Large intestine (tissue), 3 donors: ENCODE data around the gene KSR1. TPM values are rescaled to one million over a fixed set of nuclear protein-coding genes. Genes with fewer than 3 reads are reported as not detected.

Experiments used
- DNase-seq, 2 donors: peaks; one replicate each; pipeline versions ENCODE4 v3.0.0 to v3.0.0-alpha.2; 2013
- H3K27ac ChIP-seq: one replicate; pipeline ENCODE4 v1.5.1; 2013; ENCODE audit warnings: low read length
- H3K27me3 ChIP-seq: 2 replicates; pipeline ENCODE4 v1.6.1; 2013; ENCODE audit warnings: low read length; ENCODE audit not compliant: control insufficient read depth, insufficient read depth
- H3K36me3 ChIP-seq: 2 replicates; pipeline ENCODE4 v1.6.1; 2013; ENCODE audit warnings: low read length; ENCODE audit not compliant: control insufficient read depth, insufficient read depth
- H3K4me1 ChIP-seq: one replicate; pipeline ENCODE4 v1.6.1; 2013; ENCODE audit warnings: low read length; ENCODE audit not compliant: control insufficient read depth, insufficient read depth
- H3K4me3 ChIP-seq: one replicate; pipeline ENCODE4 v1.5.1; 2013; ENCODE audit warnings: low read length
- H3K9me3 ChIP-seq: one replicate; pipeline ENCODE4 v1.6.1; 2013; ENCODE audit warnings: mild to moderate bottlenecking, low read depth, low read length, moderate library complexity; ENCODE audit not compliant: control insufficient read depth
- WGBS: methylation state at CpG from one replicate; pipeline ENCODE4 v1.1.5; 2013; ENCODE audit warnings: low lambda C conversion rate; ENCODE audit not compliant: insufficient coverage; 5-methylcytosine and 5-hydroxymethylcytosine counted together
- polyA plus RNA-seq: library from polyadenylated mRNA; unstranded; fragments of 120-200 nt; gene quantifications from one replicate; pipeline ENCODE4 v1.2.1, GENCODE V29; 2013

Gene KSR1
- polyA plus RNA-seq, 1 donor = 65.0 TPM

DNA sequence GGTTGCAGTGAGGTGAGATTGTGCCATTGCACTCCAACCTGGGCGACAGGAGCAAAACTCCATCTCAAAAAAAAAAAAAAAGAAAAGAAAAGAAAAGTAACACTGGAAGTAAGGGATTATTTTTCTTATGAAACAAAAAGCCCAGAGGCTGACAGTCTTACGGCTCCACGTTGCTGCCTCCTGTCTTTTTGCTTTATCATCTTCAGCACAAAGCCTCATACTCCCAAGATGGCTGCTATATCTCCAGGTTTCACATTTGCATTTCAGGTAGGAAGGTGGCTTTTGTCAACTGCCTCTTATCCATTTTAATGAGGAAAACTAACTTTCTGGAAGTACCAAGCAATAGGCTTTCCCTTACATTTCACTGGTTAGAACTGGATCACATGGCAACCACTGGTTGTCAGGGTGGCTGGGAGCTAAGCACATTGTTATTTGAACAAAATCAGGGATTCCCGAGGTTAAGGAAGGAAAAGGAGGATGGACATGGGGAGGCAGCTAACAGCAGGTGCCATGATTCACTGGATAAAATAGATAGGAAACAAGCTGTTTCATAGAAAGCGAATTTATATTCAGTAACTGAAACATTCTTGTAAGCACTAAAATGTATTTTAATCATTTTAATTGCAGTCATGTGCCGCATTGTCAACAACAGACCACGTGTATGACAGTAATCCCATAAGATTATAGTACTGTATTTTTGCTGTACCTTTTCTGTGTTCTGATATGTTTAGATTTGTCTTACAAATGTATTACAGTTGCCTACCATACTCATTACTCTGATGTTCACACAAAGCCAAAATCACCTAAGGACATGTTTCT lies 58.6 kb downstream of the KSR1 start:
- H3K9me3 ChIP-seq = no peaks in the 10 kb centered on the region
- H3K4me3 ChIP-seq = no peak overlapping the region
- no peaks in the 10 kb centered on the region for H3K27me3 ChIP-seq
- 73% methylated on average over 3 of the region's 7 CpGs for WGBS
- no peak overlapping the region for H3K27ac ChIP-seq
- peaks cover 11% of the 10 kb centered on the region for H3K4me1 ChIP-seq
- H3K36me3 ChIP-seq = no peaks in the 10 kb centered on the region
- DNase-seq = no peak

DNA sequence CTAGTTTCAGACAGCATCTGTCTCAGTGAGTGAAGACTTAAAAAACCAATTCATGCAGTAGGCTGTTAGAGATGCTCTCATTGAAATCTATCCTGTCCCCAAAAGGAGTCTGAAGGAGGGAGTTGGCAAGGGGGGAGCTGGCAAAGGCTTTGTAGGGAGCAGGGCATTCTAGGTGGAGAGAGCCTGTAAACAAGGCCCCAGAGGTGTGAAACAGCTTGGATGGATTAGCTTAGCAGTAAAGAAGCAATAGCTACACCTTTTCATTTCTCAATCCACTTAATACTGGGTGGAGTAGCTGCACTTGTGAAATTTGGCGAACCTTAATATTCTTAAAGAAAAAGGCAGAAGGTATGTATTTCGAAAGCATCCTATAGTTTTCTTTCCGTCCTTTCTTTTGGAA lies 61.8 kb downstream of the KSR1 start:
- WGBS = 100% methylated on average over 2 of the region's 3 CpGs
- peaks cover 28% of the 10 kb centered on the region for H3K4me1 ChIP-seq

DNA sequence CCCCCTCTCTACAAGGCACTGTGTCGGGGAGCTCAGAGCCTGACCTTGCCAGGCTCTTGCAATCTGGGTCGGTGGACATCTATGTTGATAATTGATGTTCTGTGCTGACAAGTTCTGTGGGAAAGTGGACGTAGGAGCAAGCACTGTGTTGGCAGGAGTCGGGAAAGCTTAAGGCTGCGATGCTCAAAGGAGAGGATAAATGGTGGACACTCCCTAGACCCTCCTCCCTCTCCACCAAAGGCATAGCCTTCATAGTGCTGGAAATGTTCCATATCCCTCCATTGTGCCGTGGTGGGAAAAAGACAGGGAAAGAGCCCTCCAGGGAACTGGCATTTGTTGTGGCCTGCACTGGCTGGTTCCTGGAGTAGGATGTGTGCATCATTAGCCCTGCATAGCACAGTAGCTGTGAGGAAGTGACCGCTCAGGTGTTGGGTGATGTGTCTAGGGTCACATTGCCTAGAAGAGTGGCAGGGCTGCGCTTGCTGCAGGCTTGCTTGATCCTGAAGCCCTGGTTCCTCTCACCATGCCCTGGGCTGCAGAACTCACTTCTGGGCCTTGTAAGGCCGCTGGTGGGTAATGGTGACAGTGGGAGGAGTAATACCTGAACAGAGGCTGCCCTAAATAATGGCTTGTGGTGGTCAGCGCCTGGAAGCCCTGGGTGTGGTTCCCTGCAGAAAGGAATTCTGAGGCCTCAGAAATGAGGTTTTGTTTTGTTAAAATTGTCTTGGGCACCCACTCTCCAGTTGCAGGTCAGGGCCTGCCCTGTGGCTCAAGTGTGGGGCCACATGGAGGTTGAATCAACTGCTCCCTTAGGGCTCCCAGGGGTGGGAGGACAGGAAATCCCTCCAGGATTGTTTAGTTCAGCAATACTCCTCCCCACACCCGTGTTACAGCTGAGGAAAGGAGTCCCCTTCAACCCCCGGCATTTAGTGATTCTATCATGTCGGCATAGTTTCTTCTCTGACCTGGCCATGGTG lies 62.6 kb downstream of the KSR1 start:
- no peak for DNase-seq
- no peak overlapping the region for H3K27ac ChIP-seq
- H3K27me3 ChIP-seq = no peaks in the 10 kb centered on the region
- no peaks in the 10 kb centered on the region for H3K36me3 ChIP-seq
- H3K4me3 ChIP-seq = no peak overlapping the region
- WGBS = no CpG with 5 or more reads among the region's 13 CpGs
- H3K4me1 ChIP-seq = peaks cover 28% of the 10 kb centered on the region
- no peaks in the 10 kb centered on the region for H3K9me3 ChIP-seq

More for the DNA sequence above, 61.8 kb downstream of the KSR1 start:
- Histone ChIP-seq H3K36me3 (no peaks in the 10 kb centered on the region), H3K9me3 (no peaks in the 10 kb centered on the region), H3K27ac (no peak overlapping the region), H3K27me3 (no peaks in the 10 kb centered on the region), H3K4me3 (no peak overlapping the region)
- no peak for DNase-seq

DNA sequence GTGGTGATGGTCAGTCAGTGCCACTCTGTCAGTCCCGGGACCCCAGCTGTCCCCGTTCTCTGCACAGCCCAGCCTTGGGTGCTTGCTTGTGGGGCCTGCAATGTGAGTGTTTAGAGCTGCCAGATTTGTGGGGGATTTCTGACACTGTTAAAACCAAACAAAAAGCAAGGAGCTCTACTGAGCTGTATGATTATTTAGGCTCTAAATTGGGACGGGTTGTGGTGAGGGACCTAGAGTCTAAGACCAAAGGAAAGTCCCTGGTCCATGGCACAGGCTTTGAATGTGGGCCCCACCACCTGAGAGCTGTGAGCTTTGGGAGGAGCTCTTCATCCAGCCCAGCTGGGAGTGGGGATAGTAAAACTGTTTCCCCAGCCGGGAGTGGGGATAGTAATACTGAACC lies 63.3 kb downstream of the KSR1 start:
- WGBS = no CpG with 5 or more reads among the region's 4 CpGs
- H3K36me3 ChIP-seq = no peaks in the 10 kb centered on the region
- peaks cover 28% of the 10 kb centered on the region for H3K4me1 ChIP-seq
- H3K27me3 ChIP-seq = no peaks in the 10 kb centered on the region
- H3K4me3 ChIP-seq = no peak overlapping the region
- H3K27ac ChIP-seq = no peak overlapping the region
- DNase-seq = no peak
- no peaks in the 10 kb centered on the region for H3K9me3 ChIP-seq

DNA sequence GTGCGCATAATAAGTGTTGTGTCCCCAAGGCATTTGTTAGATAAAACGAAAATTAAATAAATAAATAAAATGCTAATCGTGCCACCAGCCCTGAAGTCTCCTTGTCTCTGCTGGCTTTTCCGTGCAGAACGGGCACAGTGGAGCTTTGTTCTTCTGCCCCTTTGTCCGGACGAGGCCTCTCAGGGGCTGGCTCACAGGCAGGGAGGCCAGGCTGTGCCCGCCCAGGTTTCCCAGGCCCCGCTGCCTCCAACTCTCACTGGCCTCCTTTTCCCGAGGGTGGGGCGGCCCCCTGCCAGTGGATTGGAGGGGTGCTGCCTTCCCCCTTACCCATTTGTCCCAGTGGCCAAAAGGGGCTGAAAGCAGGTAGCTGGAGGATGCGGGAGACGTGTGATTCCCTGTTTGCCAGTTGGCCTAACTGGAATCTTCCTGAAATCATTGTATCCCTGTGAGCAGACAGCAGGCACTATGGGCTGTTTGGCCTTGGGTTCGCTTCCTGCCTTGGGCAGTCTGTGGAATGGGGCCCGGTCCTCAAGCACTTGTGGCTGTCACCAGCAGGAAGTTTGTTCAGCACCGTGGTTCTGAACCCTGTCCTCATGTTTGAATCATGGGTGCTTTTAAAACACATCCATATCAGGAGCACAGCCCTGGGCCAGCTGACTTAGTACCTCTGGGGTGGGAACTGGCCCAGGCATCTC lies 64.4 kb downstream of the KSR1 start:
- no peak overlapping the region for H3K4me3 ChIP-seq
- 80% methylated on average over 1 of the region's 16 CpGs for WGBS
- H3K27ac ChIP-seq = peak overlapping the region; percentile 69
- H3K36me3 ChIP-seq = no peaks in the 10 kb centered on the region
- peak in 1 of 2 donors; percentile 74 for DNase-seq
- H3K9me3 ChIP-seq = no peaks in the 10 kb centered on the region
- peaks cover 34% of the 10 kb centered on the region for H3K4me1 ChIP-seq
- H3K27me3 ChIP-seq = no peaks in the 10 kb centered on the region

DNA sequence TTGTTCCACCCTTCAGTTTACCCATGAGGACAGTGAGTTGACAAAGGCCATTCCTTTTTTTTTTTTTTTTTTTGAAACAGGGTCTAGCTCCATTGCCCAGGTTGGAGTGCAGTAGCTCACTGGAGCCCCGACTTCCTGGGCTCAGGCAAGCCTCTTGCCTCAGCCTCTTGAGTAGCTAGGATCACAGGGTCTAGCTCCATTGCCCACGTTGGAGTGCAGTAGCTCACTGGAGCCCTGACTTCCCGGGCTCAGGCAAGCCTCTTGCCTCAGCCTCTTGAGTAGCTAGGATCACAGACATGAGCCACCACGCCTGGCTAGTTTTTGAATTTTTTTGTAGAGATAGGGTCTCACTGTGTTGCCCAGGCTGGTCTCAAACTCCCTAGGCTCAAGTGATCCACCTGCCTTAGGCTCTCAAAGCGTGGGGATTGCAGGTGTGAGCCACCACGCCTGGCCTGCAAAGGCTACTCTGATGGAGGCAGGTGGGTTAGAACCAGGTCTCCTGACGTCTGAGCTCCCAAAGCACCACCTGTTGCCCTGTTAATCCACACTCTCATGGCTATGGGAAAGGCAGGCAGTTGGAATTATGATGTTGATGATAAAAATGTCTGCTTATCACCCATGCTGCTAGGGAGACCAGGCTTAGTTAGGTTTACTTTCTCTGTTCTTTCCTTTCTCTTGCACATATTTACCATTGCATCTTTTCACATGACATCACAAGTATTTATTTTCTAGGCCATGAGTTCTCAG lies 65.2 kb downstream of the KSR1 start:
- Histone ChIP-seq H3K4me1 (peaks cover 39% of the 10 kb centered on the region), H3K27ac (no peak overlapping the region), H3K9me3 (no peaks in the 10 kb centered on the region), H3K36me3 (no peaks in the 10 kb centered on the region), H3K4me3 (no peak overlapping the region), H3K27me3 (no peaks in the 10 kb centered on the region)
- WGBS = no CpG with 5 or more reads among the region's 7 CpGs
- peak in 1 of 2 donors; percentile 43 for DNase-seq

DNA sequence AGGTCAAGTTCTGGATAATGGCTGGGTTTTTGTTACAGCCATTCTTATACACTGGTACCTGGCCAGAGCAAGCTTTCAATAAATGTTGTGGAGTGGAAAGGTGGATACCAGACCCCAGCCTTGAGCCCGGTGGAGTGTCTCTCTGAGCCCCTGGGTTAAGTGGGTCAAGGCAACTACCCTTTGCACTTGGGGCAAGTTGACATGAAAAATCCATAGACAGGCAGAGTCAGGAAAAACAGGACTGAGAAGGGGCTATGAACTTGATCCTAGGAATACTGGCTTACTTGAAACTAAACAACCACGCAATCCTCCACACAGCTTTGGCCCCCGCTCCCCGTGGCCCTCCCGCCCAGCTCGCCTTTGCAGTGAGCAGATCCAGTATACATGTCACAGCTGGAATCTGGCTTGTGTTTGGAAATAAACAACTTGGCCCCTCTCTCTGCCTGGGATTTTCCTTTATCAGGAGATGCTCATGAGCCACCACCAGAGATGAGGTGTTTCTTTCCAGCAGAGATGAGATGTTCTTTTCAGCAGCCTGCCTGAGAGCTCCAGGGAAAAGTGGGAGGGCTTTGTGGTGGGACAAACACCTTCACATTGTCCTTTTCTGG lies 65.9 kb downstream of the KSR1 start:
- H3K4me3 ChIP-seq = no peak overlapping the region
- peaks cover 45% of the 10 kb centered on the region for H3K4me1 ChIP-seq
- no peaks in the 10 kb centered on the region for H3K36me3 ChIP-seq
- no peaks in the 10 kb centered on the region for H3K27me3 ChIP-seq
- DNase-seq = no peak
- H3K9me3 ChIP-seq = no peaks in the 10 kb centered on the region
- no CpG with 5 or more reads among the region's 6 CpGs for WGBS
- H3K27ac ChIP-seq = no peak overlapping the region

DNA sequence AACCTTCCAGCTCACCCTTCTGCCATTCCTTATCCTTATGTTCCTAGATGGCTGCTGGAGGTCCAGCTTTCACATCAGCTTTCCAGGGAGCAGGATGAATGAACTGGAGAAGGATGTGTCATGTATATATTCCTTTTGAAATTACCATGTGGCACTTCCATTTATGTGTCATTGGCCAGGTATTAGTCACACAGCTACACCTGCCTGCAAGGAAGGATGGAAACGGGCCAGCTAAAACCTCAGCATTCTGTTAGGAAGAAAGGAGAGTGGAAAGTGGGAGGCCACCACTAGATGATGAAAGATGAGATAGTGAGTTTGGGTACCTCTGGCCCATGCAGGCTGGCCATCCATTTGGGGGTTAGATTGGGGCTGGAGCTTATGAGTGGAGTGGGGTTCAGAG lies 67.5 kb downstream of the KSR1 start:
- H3K27ac ChIP-seq = no peak overlapping the region
- no CpG with 5 or more reads among the region's 1 CpG for WGBS
- peaks cover 50% of the 10 kb centered on the region for H3K4me1 ChIP-seq

DNA sequence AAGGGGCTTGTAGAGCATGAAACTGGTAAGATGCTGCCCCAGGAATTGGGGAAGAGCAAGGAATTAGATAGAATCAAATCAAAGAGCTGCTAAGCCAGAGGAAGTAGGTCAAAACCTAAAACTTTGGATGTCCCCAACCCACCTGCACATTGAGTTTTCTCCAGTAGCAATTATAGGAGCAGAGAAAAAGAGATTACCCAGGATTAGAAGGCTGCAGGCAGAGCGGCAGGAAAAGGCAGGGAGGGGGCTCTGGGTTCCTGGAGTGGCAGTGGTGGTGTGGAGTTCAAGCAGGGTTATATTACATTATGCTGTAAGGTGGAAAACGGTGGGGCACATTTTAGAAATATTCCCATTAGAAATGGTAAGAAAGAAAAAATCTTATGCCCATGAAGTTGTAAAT lies 68.3 kb downstream of the KSR1 start:
- no peaks in the 10 kb centered on the region for H3K36me3 ChIP-seq
- no peaks in the 10 kb centered on the region for H3K9me3 ChIP-seq
- DNase-seq = no peak
- no CpG with 5 or more reads among the region's 2 CpGs for WGBS
- H3K4me1 ChIP-seq = peaks cover 50% of the 10 kb centered on the region
- no peaks in the 10 kb centered on the region for H3K27me3 ChIP-seq
- no peak overlapping the region for H3K4me3 ChIP-seq
- H3K27ac ChIP-seq = no peak overlapping the region

More for the DNA sequence above, 67.5 kb downstream of the KSR1 start:
- Histone ChIP-seq H3K4me3 (no peak overlapping the region), H3K36me3 (no peaks in the 10 kb centered on the region), H3K9me3 (no peaks in the 10 kb centered on the region), H3K27me3 (no peaks in the 10 kb centered on the region)
- DNase-seq = no peak
